Activated CD4-positive, alpha-beta T cell treated with anti-CD3 and anti-CD28 coated beads, Interleukin-2, Interleukin-6, amounts not matched to agents 100 ng/mL and 50 ng/mL, durations not matched to agents 16 hours and 8 hours (primary cell): ENCODE results near the gene ADGRG1.

ENCODE experiments used
- DNase-seq: peaks from one replicate; pipeline ENCODE4 v3.0.0-alpha.2; 2020

Gene ADGRG1

GRCh38 chr16:57620335-57621231 is 7.8 kb upstream of the ADGRG1 start:
- DNase-seq = no peak

DNA sequence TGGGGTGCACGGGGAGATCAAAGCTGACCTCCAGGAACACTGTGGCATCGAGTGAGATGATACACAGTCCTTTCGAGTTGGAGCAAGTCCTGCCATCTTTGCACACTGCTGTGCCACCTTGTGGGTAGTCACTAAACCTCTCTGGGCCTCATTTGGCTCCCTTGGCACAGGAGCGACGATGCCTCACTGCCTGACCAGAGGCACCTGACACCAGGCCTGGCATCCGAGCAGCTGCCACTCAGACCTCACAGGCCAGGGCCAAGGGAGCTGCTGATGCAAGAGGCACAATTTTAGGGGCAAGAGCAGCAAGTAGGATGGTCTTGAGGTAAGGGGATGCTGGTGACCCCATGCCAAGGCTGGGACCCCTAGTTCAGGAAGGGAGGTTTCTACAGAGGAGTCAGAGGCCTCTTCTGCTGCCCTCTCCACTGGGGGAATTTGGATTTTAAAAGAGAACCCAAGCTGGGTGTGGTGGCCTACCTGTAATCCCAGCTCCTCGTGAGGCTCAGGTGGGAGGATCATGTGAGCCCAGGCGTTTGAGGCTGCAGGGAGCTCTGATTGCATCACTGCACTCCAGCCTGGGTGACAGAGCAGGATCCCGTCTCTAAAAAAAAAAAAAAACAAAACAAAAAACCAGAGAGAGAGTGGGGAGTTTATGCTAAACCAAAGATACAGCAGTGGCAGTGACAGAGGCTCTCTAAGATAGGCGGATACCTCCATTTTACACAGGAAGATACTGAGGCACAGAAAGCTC is 6.7 kb upstream of the ADGRG1 start:
- no peak for DNase-seq

DNA sequence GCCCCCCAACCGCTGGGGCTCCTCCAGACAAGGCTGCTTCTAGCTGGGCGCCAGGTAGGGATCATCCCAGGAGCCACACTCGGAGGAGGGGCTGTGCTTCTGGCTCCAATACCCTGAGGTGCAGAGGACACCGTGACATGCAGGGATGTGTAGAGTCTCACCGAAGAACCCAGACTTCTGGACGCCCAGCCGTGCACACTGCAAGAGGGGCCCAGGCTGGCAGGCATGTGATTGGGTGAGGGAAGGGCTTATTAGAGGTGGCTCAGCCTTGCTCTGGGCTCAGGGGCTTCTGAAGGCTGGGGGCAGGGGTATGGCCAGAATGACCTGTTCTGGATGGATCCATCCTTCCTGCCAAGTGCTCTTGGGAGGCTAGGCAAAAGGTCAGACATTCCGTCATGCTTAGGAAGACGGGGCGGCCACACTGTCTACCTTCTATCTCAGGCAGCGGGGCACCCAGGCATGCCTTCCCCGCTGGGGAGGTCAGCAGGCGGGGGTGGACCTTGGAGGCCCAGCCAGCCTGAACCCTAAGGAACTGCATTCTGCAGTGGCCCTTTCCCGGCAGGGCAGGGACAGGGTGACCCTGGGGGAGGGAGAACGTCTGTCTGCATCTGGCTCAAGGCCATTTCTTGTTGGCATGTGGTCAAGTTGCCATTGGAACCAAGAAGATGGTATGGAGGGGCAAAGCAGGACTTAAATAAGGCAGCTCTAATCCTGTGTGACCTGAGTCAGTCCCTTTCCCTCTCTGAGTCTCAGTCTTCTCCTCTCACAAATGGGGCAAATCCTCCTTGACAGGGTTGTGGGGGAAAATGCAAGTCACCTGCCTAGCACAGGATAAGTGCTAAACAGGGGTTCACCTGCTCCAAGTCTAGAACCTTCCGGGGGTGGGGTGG is 5.8 kb upstream of the ADGRG1 start:
- DNase-seq = no peak

GRCh38 chr16:57623251-57624043 is 5.0 kb upstream of the ADGRG1 start:
- no peak for DNase-seq

GRCh38 chr16:57624044-57624688 is 4.3 kb upstream of the ADGRG1 start:
- no peak for DNase-seq

DNA sequence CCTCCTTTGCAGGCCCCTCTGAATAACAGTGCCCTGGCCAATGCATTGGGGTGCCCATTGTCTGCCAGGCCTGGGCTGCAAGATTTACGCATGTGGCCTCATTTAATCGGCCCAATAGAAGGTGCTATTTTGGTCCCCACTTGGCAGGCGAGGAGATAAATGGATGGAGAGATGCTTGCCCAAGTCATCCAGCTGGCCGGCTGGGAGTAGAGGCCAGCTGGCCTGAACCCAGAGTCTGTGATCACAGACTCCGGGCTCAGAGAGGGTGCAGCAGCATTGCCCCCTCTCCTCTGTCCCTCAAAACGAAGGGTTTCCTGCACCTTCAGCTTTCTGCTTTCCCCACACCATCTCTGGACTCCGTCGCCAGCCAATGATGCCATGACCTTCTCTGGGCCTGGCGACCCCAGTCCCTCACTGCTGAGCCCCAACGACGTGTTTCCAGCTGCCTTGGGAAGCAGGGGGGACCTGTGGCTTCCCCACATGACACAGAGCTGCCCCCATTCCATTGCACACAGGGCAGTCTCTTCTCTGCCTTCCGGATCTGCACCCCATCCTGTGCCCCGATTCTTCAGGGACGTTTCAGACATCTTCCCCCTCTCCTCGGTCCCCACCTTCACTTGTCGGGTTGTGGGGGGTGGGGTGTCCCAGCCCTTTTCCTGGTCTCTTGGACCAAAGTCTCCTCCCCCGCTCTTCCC is 3.5 kb upstream of the ADGRG1 start:
- no peak for DNase-seq

GRCh38 chr16:57626420-57627170 is 1.8 kb upstream of the ADGRG1 start:
- DNase-seq = no peak

GRCh38 chr16:57627184-57627871 is 1.1 kb upstream of the ADGRG1 start:
- no peak for DNase-seq

- DNase-seq = no peak
These were observed 408 bp downstream of the ADGRG1 start for GRCh38 chr16:57628783-57629293.

GRCh38 chr16:57629516-57630406 is 1.3 kb downstream of the ADGRG1 start:
- DNase-seq = no peak

DNA sequence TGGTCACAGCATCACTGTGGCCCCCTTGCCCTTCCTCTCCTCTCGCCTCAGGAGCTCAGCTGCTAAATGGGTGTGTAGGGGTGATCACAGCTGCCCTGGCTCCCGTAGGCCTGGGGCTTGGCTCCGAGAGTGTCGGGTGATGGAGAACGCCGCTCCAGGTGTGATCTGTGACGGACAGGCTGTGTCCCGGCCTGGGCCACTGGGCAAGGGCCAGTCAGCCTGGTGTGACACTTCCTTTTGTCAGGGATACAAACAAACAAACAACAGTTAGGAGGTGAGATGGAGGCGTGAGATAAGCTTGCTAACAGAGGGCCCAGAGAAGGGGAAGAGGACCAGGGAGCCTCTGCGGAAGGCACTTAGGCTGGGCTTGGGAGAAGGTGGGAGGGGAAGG is 2.0 kb downstream of the ADGRG1 start:
- no peak for DNase-seq

- DNase-seq = no peak
These were observed 2.8 kb downstream of the ADGRG1 start for GRCh38 chr16:57630931-57631845.

GRCh38 chr16:57632568-57632967 is 4.1 kb downstream of the ADGRG1 start:
- no peak for DNase-seq

GRCh38 chr16:57633383-57634064 is 5.1 kb downstream of the ADGRG1 start:
- no peak for DNase-seq

GRCh38 chr16:57634171-57634570 is 5.7 kb downstream of the ADGRG1 start:
- DNase-seq = no peak

GRCh38 chr16:57635266-57636097 is 7.1 kb downstream of the ADGRG1 start:
- no peak for DNase-seq
